Measurements from ENCODE around the gene RUNX1. TPM values are rescaled to one million over a fixed set of nuclear protein-coding genes. Genes with fewer than 3 reads are reported as not detected.
"Not testable (repeated sequence)": the region's sequence is repeated elsewhere in the genome, so short reads cannot be mapped to it uniquely, and the experiment has no call there.

The RUNX1 gene
- total RNA-seq, 1 donor from 2014 or later, result 2.2 TPM

DNA sequence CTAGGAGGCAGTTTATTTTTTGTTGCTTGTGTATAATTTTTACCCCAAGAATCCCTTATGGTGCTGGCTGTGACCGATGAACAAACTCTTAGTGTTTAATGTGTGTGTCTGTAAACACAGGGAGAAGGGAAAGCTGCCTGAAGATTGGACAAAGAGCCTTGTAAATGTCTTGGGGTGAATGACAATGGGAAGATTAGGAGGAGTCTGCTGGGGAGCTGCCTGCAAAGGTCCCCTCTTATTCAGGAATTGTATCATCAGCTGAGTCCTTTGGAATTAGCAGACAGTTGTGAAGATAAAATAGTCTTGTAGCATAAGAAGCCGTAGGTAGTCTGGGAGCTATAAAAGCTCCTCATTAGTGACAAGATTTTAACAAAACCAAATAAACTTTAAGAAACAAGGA lies 88.4 kb downstream of the RUNX1 start:
- intact Hi-C loops (cut with micrococcal nuclease), result no loop called here
- DNase-seq (no peak), ATAC-seq (no peak)

DNA sequence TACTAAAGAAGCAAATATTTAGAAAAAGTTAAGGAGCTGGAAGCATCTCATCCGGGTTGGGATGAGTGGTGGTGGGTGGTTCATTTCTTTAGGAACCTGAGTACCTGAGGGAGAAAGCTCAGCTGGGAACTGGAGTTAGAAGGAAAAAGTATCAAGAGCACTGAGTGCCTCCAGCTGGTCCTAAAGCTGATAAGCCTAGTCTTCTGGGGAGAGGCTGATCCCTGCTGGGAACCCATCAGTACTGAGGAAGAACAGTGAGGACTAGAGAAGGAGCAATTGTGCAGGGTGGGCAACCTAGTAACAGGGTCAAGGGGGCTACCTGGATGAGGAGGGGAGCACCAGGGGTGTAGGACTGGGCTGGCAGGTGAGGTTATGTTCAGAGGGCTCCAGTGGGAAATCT lies 89.5 kb downstream of the RUNX1 start:
- ATAC-seq (no peak), DNase-seq (no peak)
- intact Hi-C loops (cut with micrococcal nuclease), result no loop called here

DNA sequence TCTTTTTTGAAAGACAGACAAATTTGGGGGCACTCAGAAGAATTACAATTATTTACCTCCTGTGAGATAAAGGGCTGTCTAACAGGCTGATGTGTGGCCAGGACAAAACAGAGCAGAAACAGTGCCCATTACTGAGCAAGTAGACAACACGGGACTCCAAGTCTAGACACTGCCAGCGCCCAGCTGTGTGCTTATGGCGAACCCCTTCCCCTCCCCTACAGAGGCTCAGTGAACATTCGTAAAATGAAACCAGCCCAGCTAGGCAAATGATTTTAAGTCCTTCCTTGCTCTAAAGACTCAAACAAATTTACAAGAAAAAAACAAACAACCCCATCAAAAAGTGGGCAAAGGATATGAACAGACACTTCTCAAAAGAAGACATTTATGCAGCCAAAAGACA lies 91.1 kb downstream of the RUNX1 start:
- ATAC-seq, result no peak
- no peak for DNase-seq
- intact Hi-C loops (cut with micrococcal nuclease), result no loop called here

DNA sequence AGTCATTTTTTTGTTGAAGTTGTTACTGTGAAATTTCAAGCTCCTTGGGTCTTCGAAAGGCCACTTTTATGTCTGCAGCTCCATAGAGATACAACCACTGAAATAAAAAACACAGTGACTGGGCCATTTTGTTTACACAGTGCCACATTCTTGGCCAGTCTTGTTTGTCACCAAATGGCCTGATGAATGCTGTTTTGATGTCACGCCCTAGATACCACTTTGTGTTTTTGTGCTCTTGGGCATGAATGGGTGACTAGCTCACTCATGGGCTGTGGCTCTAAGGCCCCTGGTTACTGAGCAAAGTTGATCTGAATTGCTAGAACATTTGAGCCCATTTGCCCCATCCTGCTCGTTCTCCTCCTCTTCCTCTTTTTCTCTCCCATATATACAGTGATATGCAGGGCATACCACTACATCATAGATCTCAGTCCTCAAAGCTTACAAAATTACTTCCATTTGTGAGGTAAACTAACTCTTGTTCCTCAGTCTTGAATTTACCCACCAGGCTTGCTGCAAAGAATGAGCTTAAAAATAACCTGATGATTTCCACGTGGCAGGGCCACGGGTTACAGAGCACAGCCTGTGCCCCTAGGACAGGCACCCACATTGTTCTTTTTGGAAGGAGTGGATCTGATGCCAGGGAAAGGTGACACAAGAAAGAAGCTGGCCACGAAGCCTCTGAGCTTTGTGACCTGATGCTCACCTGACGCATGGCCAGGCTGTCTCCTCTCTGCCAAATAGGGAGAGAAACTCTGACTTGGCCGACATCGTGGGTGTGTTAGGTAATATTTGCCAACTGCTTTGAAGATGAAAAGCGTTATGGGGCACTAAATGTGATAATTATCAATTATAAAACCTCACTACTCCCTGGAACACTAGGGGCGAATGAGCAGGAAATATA lies 92.4 kb downstream of the RUNX1 start:
- ATAC-seq, result no peak
- DNase-seq, result no peak
- intact Hi-C loops (cut with micrococcal nuclease), result no loop called here

DNA sequence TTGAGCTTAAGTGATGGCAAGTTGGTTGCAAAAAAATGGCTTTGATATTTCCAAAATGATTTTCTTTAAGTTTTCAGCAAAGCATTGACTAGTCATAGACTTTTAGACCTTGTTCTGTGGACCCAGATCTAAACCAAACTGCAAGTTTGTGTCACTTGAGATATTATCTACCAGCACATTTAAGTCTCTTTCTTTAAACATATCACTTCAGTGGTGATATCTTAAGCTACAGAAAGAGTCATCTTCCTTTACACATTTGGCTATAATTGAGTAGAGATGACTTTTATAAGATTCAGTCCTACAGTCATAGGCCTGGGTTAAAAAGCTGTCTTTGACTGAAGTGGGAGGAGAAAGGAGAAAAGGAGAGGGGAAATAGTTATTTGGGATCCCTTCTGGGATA lies 95.2 kb downstream of the RUNX1 start:
- no peak for DNase-seq
- intact Hi-C loops (cut with micrococcal nuclease), result no loop called here
- no peak for ATAC-seq

DNA sequence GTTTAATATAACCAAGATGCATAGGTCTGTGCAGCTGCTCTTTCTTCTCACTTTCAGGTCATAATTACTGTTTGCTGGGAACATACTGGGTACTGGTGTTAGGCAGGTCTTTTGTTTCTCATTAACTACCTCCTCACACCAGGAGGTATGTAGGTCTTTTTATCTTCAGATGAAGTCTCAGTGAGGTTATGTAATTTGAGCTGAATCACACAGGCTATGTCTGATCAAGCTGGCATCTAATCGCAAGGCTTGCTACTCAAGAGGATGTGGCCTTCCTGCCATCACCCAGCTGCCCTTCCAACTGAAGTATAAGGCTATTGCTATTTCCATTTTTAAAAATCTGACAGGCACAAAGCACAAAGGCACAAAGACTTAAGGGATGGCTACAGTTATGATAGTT lies 96.4 kb downstream of the RUNX1 start:
- no peak for DNase-seq
- intact Hi-C loops (cut with micrococcal nuclease), result no loop called here
- ATAC-seq, result no peak

DNA sequence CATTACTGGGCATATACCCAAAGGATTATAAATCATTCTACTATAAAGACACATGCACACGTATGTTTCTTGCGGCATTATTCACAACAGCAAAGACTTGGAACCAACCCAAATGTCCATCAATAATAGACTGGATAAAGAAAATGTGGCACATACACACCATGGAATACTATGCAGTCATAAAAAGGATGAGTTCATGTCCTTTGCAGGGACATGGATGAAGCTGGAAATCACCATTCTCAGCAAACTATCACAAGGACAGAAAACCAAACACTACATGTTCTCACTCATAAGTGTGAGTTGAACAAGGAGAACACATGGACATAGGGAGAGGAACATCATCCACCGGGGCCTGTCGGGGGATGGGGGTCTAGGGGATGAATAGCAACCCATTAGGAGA lies 97.2 kb downstream of the RUNX1 start:
- ATAC-seq; DNase-seq; intact Hi-C loops (cut with micrococcal nuclease): not testable (repeated sequence)

DNA sequence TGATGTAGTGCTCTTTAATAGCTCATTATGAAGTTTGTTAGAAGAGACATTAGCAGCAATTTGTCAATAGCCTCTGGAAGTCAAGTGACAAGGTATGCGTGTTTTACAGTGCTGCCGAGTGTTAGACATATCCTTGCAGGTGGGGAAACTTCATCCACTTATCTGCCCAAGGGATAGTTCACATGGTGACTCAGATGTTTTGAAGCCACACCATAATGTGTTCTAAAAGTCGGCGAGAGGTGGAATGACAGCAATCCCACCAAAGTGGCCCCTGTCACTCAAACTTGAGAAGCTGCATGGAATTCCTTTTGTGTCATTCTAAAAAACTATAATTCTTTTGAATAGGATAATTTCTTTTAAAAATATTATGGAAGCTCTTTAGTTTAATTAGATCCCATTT lies 98.1 kb downstream of the RUNX1 start:
- intact Hi-C loops (cut with micrococcal nuclease), result no loop called here
- DNase-seq, result no peak
- ATAC-seq, result no peak

DNA sequence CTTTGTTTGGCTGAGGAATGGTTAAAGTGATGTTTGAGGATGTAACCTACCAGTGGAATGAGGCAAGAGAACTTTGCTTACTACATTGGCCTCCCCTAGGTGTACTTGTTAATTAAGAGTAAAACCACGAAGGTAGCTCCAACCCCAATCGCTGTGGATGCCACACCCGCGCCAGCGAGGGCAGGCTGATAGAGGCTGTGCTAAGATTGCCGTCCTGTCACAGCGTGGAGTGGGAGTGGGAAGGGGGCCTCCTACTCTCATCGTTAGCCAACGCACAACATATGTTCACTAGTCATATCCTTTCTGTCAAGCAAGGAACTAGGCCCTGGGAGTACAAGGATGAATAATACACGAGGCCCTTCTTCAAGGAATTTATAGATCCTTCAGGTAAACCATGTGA lies 99.6 kb downstream of the RUNX1 start:
- no peak for ATAC-seq
- DNase-seq, result no peak
- intact Hi-C loops (cut with micrococcal nuclease), result no loop called here

DNA sequence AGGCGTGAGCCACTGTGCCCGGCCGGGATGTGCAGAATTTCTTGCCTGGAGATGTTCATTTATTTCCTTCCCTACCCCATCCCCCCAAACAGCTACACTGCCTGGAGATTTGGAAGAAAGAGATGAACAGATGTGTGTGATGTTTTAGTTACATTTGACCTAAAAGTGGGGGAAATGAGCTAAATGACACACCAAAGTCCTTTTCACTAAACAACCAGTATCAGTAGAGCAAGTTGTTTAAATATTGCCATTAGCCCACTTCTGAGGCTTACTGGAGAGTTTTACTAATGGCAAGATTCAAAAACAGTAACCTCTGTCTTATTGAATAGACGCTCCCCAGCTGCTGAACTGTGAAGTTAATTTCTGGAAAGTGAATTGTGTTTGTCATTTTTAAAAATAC lies 100.1 kb downstream of the RUNX1 start:
- no peak for ATAC-seq
- intact Hi-C loops (cut with micrococcal nuclease), result no loop called here
- no peak for DNase-seq

DNA sequence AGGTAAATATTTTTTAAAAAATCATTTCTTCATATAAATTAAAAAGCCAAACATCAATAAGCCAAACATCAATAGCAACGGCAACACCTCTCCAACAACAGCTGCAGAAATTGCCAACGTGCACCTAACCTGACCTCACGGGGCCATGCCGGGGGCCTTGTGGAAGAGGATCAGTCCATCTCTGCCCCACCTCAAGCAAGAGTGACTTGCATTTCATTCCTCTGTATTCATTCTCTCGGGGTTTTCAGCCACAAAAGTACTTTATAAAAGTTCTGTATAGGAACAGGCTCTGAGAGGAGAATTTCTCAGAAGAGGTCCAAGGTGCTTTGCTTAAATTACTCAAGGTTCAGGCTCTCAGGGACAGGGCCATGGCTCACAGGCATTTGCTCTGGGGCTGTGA lies 100.9 kb downstream of the RUNX1 start:
- intact Hi-C loops (cut with micrococcal nuclease), result no loop called here
- ATAC-seq, result no peak
- no peak for DNase-seq

DNA sequence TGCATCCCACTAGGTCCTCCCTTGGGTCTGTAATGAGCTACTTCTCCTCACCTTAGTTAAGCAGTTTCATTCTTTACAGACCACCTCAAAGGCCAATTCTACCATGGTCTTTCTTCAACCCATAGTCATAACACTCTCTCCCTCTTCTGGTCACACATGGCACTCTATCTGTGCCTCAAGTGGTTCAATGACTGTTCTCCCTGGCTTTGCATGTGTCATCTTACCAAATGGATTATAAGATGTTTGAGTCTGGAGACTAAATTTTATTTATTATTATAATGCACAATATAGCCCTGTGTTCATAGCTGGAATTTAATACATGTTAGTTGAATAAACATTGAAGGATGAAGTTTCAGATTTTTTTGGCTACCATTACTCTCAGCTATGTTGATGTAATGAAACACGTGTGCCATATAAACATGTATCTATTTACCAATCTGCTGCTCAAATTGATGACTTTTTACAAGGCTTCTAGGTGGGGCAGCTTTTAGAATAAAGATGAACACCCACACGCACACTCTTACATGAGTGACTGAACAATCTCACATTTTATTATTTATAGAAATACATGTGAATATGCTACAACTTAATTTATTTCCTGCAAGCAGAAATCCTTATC lies 102.1 kb downstream of the RUNX1 start:
- no peak for DNase-seq
- no peak for ATAC-seq
- intact Hi-C loops (cut with micrococcal nuclease), result no loop called here

DNA sequence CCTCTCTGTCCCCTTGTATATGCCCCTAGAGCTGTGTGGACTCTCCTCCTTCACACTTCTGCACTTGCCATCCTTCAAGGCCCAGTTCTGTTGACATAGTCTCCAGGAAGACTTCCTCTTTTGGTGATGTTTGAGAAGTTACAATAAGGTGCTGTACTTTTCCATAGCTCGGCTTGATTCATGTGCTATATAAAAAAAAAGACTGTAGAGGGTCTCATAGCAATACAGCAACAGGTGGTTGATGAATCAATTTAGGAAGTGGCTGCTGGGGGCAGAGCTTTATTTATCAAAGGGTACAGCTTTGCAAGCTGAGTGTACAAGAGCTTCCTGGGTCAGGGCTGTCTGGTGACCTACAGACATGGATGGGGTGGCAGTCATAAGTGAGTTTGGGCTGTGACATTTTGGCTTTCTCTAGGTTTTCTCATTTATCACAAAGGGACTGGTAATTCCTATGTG lies 102.7 kb downstream of the RUNX1 start:
- intact Hi-C loops (cut with micrococcal nuclease), result no loop called here
- ATAC-seq, result no peak
- DNase-seq, result no peak

DNA sequence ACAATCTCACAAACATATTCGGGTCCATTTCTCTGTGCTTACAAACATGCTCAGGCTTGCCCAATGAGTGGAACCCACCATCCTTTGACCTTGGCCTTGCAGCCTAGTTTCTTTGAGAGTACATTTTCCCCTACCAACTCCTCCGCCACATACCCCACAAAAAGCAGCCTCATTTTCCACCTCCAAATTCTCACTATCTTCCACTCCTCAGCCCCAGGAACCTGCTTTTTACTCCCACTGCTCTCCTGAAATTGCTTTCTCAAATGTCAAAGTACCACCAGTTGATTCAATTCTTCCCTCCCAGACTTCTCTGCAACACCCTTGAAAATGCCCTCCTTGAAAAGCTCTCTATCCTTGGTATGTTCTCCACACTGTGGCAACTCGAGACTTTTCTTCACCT lies 103.8 kb downstream of the RUNX1 start:
- no peak for ATAC-seq
- intact Hi-C loops (cut with micrococcal nuclease), result no loop called here
- no peak for DNase-seq

DNA sequence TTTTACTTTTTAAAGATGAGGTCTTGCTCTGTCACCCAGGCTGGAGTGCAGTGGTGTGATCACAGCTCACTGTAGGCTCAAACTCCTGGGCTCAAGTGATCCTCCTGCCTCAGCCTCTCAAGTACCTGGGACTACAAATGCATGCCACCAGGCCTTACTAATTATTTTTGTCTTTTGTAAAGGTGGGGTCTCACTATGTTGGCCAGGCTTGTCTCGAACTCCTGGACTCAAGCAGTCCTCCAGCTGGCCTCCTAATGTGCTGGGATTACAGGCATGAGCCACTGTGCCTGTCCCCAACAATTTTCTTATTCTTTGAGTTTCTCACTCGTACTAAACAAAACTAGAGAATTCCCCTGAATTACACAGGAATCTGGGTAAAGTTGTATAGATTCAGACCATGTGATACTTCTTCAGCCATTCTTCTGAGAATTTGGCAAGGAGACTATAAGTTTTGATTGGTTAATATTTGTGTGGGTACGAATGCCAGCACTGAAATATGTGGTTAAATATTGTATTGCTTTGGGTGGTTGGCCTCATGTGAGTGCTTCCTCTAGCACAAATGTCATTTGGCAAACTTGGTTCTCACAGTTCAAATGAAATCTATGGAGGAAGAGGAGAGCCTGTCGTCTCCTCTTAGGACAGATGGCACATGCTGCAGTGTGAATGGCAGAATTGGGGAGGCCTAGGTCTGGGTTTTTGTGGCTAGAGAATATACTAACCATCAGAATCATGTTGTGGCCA lies 104.9 kb downstream of the RUNX1 start:
- intact Hi-C loops (cut with micrococcal nuclease), result no loop called here
- ATAC-seq, result no peak
- DNase-seq, result no peak

DNA sequence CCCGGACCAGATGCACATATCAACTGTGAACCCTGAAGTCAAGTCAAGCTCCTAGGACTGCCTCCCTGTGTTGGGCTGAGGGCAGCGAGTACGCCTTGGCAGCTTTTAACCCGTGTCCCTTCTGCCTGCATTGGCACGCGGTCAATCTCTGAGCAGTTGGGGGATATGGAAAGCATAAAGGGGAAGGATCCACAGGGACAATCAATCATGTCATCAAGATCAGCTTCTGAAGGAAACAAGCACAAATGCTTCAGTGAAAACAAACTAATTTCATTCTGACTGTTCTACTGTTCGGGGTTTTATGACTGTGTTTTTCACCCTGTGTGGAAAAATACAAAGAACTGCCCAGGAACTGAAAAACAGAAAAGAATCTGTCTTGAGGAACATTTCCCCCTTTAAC lies 106.2 kb downstream of the RUNX1 start:
- intact Hi-C loops (cut with micrococcal nuclease), result no loop called here
- DNase-seq (no peak), ATAC-seq (no peak)

DNA sequence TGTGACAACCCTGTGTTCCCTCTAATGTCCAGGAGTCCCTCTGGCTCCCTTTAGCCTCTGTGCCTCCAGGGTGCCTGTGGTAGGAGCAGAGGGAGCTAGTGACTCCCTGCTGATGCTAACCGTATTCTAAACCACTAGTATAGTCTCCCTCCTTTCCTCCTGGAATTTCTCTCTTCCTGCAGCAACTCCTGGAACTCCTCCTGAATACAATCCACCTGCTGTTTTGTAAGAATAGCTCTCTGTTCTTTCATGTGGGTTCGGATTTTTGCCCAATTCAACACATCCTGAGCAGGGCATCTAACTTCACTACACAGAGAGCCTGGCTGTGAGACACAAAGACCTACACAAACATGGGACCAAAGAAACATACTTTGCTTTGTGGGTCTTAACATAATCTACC lies 107.9 kb downstream of the RUNX1 start:
- DNase-seq, result no peak
- ATAC-seq, result no peak
- intact Hi-C loops (cut with micrococcal nuclease), result no loop called here

DNA sequence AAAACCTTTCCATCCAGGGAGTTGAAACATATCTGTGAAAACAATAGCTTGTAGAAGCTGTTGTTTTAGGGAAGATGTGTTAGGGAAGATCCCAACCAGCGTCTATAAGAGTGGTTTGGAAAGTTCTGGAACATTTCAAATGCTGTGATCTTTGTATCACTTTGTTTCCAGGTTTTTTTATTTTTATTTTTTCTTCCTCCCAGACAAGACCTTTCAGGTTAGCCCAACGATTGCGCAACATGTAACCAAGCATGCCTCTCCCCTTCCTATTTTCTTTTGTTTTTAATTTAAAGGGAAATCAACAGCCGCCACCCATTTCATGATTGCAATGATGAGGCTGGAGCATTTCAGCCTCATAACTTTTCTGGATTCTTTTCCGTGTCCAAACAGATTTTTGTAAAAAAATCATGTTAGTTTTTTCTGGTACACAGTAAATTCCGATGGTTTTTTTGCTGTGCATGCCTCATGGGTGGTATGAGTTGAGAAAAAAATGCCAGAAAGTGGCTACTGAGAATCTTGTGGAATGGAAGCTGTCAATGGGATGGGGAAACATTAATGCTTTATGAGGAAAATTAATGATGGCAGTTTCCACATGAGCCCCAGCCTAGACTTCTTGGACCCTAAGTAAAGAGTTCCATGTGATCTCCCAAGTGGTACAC lies 109.3 kb downstream of the RUNX1 start:
- intact Hi-C loops (cut with micrococcal nuclease), result no loop called here
- DNase-seq (no peak), ATAC-seq (no peak)

DNA sequence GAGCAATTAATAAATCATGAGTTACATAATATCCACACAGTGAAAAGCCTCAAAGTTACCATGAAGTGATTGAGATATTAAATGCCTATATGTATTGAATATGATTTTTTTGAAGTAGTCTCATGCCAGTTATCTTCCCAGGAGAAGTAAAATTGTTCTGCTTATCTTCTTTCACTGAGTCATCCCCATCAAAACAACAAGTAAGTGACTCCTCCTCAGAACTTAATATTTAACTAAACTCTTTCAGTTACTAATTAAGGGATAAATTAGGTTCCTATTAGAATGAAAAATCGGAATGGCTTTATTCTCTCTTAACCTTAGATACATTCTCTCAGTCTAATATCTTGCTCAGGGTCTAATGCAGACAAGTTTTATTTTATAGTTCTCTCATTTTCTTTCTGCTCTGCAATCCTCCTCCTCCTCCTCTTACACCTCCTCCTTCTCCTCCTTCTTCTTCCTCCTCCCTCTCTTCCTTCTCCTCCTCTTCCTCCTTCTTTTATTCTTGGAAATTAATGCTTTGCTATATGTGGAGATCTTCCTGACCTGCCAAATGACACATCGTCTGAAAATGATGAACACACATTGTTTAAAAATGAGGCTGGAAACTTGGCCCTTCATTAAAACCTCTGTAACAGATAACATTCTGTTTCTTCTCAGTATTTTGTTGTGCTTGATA lies 110.9 kb downstream of the RUNX1 start:
- intact Hi-C loops (cut with micrococcal nuclease), result no loop called here
- DNase-seq (no peak), ATAC-seq (no peak)

All from left ventricle myocardium superior (tissue), 1 donor.